ENCODE results near the gene ELP4. TPM values are rescaled to one million over a fixed set of nuclear protein-coding genes. Genes with fewer than 3 reads are reported as not detected.

Gene ELP4
- total RNA-seq, 1 experiment from 2014 or later, result 15.2 TPM

DNA sequence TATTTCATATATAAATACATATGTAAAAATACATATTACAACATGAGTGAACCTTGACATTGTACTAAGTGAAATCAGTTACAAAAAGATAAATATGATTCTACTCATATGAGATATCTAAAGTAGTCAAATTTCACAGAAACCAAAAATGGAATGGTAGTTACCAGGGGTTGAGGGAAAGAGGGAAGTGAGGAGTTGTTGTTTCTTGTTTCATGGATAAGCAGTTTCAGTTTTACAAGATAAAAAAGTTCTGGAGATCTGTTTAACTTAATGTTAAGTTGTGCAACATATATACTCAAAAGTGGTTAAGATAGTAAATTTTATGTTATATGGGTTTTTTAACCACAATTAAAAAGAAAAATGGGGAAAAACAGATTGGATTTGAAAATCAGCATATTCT, 107.7 kb downstream of the ELP4 start:
- no peak overlapping the region for H3K4me2 ChIP-seq (ENCODE audit: insufficient read depth, insufficient read length, low read length)
- no peak overlapping the region for H4K8ac ChIP-seq (replicated peaks; ENCODE audit: insufficient read length, low read depth, low read length)
- H3K9me3 ChIP-seq (ENCODE audit: control insufficient read depth, low read depth, low read length), result no peaks in the 10 kb centered on the region
- no peak overlapping the region for H2BK12ac ChIP-seq (ENCODE audit: insufficient read length, low read depth, low read length)
- no peak overlapping the region for H2BK5ac ChIP-seq (ENCODE audit: insufficient read length, low read length)
- no peak overlapping the region for H3K9ac ChIP-seq (ENCODE audit: extremely low read depth, insufficient read length, low read length)
- H3K4me1 Mint-ChIP-seq, result no peaks in the 10 kb centered on the region
- no peak overlapping the region for H3K4me3 Mint-ChIP-seq
- TF ChIP-seq, protein P1, sequence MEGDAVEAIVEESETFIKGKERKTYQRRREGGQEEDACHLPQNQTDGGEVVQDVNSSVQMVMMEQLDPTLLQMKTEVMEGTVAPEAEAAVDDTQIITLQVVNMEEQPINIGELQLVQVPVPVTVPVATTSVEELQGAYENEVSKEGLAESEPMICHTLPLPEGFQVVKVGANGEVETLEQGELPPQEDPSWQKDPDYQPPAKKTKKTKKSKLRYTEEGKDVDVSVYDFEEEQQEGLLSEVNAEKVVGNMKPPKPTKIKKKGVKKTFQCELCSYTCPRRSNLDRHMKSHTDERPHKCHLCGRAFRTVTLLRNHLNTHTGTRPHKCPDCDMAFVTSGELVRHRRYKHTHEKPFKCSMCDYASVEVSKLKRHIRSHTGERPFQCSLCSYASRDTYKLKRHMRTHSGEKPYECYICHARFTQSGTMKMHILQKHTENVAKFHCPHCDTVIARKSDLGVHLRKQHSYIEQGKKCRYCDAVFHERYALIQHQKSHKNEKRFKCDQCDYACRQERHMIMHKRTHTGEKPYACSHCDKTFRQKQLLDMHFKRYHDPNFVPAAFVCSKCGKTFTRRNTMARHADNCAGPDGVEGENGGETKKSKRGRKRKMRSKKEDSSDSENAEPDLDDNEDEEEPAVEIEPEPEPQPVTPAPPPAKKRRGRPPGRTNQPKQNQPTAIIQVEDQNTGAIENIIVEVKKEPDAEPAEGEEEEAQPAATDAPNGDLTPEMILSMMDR (conservative IDR thresholded peaks at IDR 0.05), result no peak
- no peak overlapping the region for H3K18ac ChIP-seq (ENCODE audit: insufficient read length, low read depth, low read length)
- H3K4ac ChIP-seq (ENCODE audit: low read depth, low read length), result no peak overlapping the region
- H4K91ac ChIP-seq (ENCODE audit: insufficient read length, low read depth, low read length), result no peak overlapping the region
- H3K27me3 Mint-ChIP-seq (ENCODE audit: low read depth), result no peaks in the 10 kb centered on the region
- H2BK20ac ChIP-seq (ENCODE audit: low read depth, low read length, poor library complexity, severe bottlenecking), result no peak overlapping the region
- H3K23me2 ChIP-seq (ENCODE audit: insufficient read length, low read depth, low read length, poor library complexity, severe bottlenecking), result no peaks in the 10 kb centered on the region
- DNase-seq, result no peak
- no peak overlapping the region for H3K27ac Mint-ChIP-seq
- no peaks in the 10 kb centered on the region; the same call in 1 of the 2 replicates for H3K4me1 ChIP-seq (ENCODE audit: insufficient read depth, low read length)
- no peak overlapping the region for H3K56ac ChIP-seq (ENCODE audit: insufficient read length, low read depth, low read length)
- H3K79me2 ChIP-seq (ENCODE audit: insufficient read depth, low read length), result no peaks in the 10 kb centered on the region
- H2AK5ac ChIP-seq (ENCODE audit: insufficient read length, low read length), result no peak overlapping the region
- H3K9me3 Mint-ChIP-seq, result no peaks in the 10 kb centered on the region
- H3K27ac ChIP-seq (ENCODE audit: insufficient read length, low read depth, low read length), result no peak overlapping the region
- no peak overlapping the region for H4K5ac ChIP-seq (ENCODE audit: insufficient read length, low read depth, low read length)
- no peaks in the 10 kb centered on the region for H3K36me3 Mint-ChIP-seq (ENCODE audit: insufficient read depth in 1 of 3, low read depth in 3 of 3)
- H4K20me1 ChIP-seq (ENCODE audit: control insufficient read depth, insufficient read depth, insufficient read length), result no peaks in the 10 kb centered on the region
- no peak overlapping the region for H3K23ac ChIP-seq (ENCODE audit: insufficient read length, low read depth, low read length)
- no peak overlapping the region for H3T11ph ChIP-seq (ENCODE audit: low read length)
- no peaks in the 10 kb centered on the region for H3K79me1 ChIP-seq (ENCODE audit: insufficient read depth, low read depth, low read length, poor library complexity, severe bottlenecking)
- no peak overlapping the region for H2BK120ac ChIP-seq (ENCODE audit: low read depth, low read length, poor library complexity, severe bottlenecking)
- H2BK15ac ChIP-seq (ENCODE audit: low read depth, low read length), result no peak overlapping the region
- H2AFZ ChIP-seq (ENCODE audit: low read length), result no peak overlapping the region
- H3K27me3 ChIP-seq (ENCODE audit: insufficient read depth, low read length), result no peaks in the 10 kb centered on the region
- no peak overlapping the region for H3K14ac ChIP-seq (ENCODE audit: insufficient read depth, low read length)

Measured in H9 (cell line).